DMS53 treated with DMSO at 0.1 percent for 48 hours (cell line): Measurements from ENCODE around the gene AREL1.

Experiments used
- DNase-seq: peaks from one replicate; lab custom pipeline; 2025; ENCODE audit not compliant: unreplicated experiment; lab: John Stamatoyannopoulos, UW

Gene AREL1

GRCh38 chr14:74661726-74662450 is 51.0 kb downstream of the AREL1 start:
- DNase-seq: no peak

- DNase-seq: no peak
Measured at GRCh38 chr14:74660863-74661262, 52.0 kb downstream of the AREL1 start.

- DNase-seq: no peak
Measured at GRCh38 chr14:74660167-74660566, 52.7 kb downstream of the AREL1 start.

- no peak for DNase-seq
Measured at GRCh38 chr14:74658535-74659131, 54.2 kb downstream of the AREL1 start.

GRCh38 chr14:74656964-74657363 is 55.9 kb downstream of the AREL1 start:
- no peak for DNase-seq

- DNase-seq: no peak
Measured at GRCh38 chr14:74655599-74656395, 57.1 kb downstream of the AREL1 start.

GRCh38 chr14:74654931-74655330 is 57.9 kb downstream of the AREL1 start:
- DNase-seq: no peak

- no peak for DNase-seq
Measured at GRCh38 chr14:74653386-74654138, 59.3 kb downstream of the AREL1 start.

- no peak for DNase-seq
Measured at GRCh38 chr14:74652541-74652940, 60.3 kb downstream of the AREL1 start.

GRCh38 chr14:74650927-74651686 is 61.8 kb downstream of the AREL1 start:
- no peak for DNase-seq

- DNase-seq: no peak
Measured at GRCh38 chr14:74649673-74650072, 63.2 kb downstream of the AREL1 start.

- DNase-seq: no peak
Measured at GRCh38 chr14:74649167-74649566, 63.7 kb downstream of the AREL1 start.

- DNase-seq: no peak
Measured at GRCh38 chr14:74648601-74649000, 64.3 kb downstream of the AREL1 start.

GRCh38 chr14:74647678-74648461 is 65.0 kb downstream of the AREL1 start:
- DNase-seq: peak; percentile 5

GRCh38 chr14:74647061-74647677 is 65.7 kb downstream of the AREL1 start:
- DNase-seq: no peak

- no peak for DNase-seq
Measured at GRCh38 chr14:74645756-74646470, 67.0 kb downstream of the AREL1 start.

GRCh38 chr14:74645244-74645643 is 67.6 kb downstream of the AREL1 start:
- no peak for DNase-seq

GRCh38 chr14:74641601-74642391 is 71.1 kb downstream of the AREL1 start:
- DNase-seq: no peak
